HG03139 (cell line): ENCODE data around the gene C2orf78.
"Not testable (repeated sequence)": the region's sequence is repeated elsewhere in the genome, so short reads cannot be mapped to it uniquely, and the experiment has no call there.

Experiments used
- ATAC-seq: cut with Tn5 transposase; IDR thresholded peaks from one replicate; pipeline ENCODE4 v1.9.1; 2021; ENCODE audit not compliant: unreplicated experiment

Gene C2orf78

DNA sequence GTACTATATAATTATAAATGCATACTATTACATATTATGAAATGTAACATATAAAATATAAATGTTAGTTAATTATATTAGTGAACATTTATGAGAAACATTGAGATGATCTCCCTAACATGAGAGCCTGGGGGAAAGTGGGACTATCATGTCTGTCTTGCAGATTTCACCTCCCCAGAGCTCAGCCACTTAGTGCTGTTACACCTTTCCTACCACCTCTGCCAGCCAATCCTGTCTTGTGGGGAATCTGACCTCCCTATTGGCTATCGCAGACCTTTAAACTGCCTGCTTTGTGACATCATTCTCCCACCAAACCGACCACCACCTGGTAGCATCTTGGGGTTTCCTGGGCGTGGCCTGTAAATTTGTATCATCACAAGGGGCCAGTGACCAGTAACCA, at the start of gene C2orf78:
Gene C2orf78 (plus strand): TSS at position 301 of the 400 bp plus-strand sequence. CDS start 127 bp downstream, outside the sequence.
- not testable (repeated sequence) for ATAC-seq

DNA sequence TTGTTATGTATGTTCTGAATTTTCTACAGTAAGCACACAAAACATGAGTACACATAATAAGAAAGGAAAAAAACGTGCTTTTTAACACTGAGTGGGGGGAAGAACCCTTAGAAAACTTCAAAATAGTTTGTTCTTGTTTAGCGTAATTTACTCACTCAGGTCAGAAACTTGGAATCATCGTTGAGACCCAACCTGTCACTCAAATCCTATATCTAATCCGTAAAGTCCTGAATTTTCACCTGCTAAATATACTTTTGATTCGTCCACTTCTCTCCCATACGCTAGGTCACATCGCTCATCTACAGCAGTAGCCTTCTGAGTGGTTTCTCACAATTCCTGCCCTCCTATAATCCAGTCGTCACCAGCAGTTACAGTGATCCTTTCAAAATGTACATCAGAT, 47.6 kb upstream of the C2orf78 start:
- ATAC-seq = no peak

- peak; percentile 98 for ATAC-seq
Observed at GRCh38 chr2:73736855-73737779, 46.9 kb upstream of the C2orf78 start, which contains the start of gene TPRKB. TSS of gene TPRKB (minus strand) at chr2:73737345. CDS start at chr2:73734569, 2,776 bp downstream.

DNA sequence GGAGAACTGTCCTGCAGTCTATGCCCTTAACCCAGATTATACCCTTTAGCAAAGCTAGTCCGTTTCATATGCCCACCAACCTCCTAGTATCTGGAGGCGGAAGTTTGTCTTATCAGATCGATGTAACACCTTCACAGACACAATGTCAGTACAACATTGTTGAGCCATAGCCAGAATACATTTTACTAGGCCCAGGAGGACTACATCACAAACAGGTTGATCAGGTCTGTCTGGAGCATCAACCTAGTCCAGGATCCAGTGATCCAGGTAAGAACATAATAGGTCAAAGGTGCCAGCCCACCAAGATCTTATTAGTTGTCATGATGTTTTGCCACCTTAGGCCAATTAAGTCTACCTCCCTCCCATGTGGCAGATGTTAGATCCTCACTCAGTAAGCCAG, 44.9 kb upstream of the C2orf78 start:
- no peak for ATAC-seq

GRCh38 chr2:73740767-73741166, 43.2 kb upstream of the C2orf78 start:
- no peak for ATAC-seq

DNA sequence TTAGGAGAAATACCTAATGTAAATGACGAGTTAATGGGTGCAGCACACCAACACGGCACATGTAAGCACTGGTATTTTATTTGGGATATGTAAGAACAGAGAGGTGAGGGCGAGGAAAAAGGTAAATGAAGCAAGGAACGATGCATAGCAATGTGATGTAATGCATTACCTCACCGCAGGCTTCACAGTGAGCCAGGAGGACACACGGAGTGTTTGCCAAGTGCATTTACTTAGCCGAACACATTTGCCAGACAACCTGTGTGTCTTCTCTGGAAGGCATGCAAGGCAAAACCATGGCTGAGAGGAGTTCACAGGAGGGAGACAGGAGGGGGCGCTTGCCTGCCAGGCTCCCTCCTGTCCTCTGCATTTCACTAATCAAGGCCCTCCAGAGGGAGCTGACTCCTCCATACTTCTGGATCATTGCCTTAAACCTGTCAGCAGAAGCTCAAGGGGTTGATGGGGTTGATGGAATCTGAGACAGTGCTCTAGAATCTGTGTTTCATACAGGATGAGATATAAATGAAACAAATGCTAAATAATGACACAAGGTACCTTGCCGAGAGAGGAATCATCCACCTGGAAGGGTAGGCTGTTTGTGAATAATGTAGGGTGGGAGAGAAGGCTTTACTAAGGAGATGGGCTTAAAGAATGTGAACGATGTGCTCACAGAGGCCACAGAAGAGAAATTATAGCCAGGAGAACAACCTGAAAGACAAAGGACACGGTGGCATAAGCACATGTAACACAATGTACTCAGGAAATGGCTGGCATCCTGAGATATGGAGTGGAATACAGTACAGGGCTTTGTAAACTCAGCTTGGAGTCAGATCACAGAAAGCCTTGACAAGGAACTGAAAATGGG, 37.7 kb upstream of the C2orf78 start:
- no peak for ATAC-seq

DNA sequence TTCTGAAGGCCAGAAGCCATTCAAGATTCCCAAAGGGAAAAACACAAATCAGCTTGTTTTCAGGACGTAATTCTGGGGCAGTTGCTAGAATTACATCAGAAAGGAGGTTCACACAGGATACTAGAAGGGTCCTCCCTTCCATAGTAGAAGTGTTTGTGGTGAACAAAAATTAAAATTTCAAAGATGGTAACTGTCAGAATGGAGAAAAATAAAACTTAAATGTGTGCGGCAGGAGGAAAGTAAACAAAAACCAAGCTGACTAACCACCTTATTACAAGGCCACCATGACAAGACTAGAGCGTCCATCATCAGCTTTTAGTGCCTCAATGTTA, 37.1 kb upstream of the C2orf78 start:
- ATAC-seq = no peak

GRCh38 chr2:73749314-73749713, 34.7 kb upstream of the C2orf78 start:
- ATAC-seq = no peak

DNA sequence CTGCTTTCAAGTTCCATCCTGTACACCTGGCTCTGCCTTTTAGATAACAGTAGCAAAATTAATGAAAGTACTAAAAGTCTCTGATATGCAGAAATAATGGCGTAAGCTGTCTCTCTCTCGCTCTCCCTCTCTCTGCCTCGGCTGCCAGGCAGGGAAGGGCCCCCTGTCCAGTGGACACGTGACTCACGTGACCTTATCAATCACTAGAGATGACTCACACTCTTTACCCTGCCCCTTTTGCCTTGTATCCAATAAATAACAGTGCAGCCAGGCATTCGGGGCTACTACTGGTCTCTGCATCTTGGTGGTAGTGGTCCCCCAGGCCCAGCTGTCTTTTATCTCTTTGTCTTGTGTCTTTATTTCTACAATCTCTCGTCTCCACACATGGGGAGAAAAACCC, 29.7 kb upstream of the C2orf78 start:
- not testable (repeated sequence) for ATAC-seq

DNA sequence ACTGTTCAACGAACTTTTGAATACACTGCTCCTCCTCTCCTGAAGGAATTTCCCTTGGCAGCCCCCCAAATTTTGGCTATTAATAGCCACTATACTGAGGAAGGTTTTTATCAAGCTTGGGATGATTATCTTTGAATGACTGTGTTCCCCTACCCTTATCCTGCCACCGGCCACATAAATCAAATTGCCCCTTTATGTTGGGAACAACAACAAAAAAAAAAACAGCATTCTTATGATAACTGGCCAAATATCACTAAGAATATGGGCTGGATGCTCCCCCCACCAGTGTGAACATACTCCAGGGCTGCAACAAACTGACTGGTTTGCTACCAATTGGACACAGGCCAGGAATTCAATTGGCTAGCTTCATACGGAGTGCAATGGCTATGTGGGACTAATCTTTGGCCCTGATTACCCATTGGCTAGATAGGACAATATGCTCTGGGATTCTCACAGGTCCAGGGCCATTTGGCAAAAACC, 24.7 kb upstream of the C2orf78 start:
- no peak for ATAC-seq

- no peak for ATAC-seq
Observed at GRCh38 chr2:73759904-73760303, 24.1 kb upstream of the C2orf78 start.

- no peak for ATAC-seq
Observed at GRCh38 chr2:73762571-73762970, 21.4 kb upstream of the C2orf78 start.

- no peak for ATAC-seq
Observed at GRCh38 chr2:73764945-73765344, 19.0 kb upstream of the C2orf78 start.

DNA sequence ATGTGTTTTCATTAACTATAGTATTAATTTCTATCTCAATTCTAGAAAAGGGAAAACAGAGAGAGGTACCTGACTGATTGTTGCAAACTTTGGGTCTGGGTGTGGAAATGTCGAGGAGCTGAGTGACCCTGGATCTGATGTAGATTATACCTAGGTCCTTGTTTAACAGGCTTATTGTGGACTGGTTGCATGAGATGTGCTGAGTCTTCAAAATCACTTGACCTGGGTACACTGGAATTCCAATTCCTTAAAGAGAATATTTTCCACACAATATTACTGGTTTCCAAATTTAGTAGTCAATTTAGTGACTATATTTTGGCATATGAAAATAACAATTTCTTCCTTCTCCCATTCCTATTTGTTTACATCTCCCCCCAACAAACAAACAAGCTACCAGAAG, 17.6 kb upstream of the C2orf78 start:
- ATAC-seq = no peak

- ATAC-seq = no peak
Observed at GRCh38 chr2:73766994-73767393, 17.0 kb upstream of the C2orf78 start.

GRCh38 chr2:73770725-73771124, 13.3 kb upstream of the C2orf78 start:
- ATAC-seq = no peak

DNA sequence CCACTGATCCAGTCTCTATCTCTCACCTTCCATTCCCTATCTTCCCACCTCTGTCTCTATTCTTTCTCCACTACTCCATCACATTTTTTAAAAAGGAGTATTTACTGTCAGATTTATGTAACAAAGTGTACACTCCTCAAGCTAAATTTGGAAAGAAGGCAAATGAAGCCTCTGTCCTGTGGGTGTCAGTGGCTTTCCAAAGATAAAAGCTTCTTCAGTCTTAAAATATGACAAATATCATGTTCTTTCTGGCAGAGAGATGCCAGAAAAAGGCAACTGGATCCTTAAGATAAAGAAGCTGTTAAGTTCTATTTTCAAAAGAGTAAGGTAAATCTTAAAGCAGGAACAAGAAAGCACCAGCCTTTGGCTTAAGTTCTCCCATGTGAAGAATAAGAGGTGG, 11.2 kb upstream of the C2orf78 start:
- no peak for ATAC-seq

GRCh38 chr2:73776381-73776780, 7.6 kb upstream of the C2orf78 start:
- ATAC-seq = no peak

DNA sequence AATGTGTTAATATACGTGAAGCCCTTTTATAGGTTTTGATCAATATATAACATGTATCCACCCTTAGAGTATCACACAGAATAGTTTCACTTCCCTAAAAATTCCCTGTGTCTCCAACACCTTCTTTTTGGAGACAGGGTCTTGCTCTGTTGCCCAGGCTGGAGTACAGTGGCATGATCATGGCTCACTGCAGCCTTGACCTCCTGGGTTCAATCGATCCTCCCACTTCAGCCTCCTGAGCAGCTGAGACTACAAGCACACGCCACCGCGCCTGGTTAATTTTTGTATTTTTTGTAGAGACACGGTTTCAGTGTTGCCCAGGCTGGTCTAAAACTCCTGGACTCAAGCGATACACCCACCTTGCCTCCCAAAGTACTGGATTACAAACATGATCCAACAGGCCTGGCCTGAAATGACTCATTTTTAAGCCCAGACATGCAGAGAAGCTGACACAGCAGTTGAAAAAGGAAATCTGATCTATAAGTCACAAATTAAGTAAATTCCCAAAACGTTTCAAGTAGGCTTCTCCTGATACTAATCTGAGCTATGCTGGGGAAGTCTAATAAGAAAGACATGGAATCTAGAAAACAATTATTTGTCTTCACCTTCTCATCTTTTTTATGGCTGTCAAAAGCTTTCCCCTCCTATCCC, 7.0 kb upstream of the C2orf78 start:
- ATAC-seq = no peak

- not testable (repeated sequence) for ATAC-seq
Observed at GRCh38 chr2:73778867-73779466, 5.0 kb upstream of the C2orf78 start.
